ENCODE data around the gene SLBP.
A peak's percentile ranks its signal among the peaks of the same experiment; 100 is the strongest.

The SLBP gene

DNA sequence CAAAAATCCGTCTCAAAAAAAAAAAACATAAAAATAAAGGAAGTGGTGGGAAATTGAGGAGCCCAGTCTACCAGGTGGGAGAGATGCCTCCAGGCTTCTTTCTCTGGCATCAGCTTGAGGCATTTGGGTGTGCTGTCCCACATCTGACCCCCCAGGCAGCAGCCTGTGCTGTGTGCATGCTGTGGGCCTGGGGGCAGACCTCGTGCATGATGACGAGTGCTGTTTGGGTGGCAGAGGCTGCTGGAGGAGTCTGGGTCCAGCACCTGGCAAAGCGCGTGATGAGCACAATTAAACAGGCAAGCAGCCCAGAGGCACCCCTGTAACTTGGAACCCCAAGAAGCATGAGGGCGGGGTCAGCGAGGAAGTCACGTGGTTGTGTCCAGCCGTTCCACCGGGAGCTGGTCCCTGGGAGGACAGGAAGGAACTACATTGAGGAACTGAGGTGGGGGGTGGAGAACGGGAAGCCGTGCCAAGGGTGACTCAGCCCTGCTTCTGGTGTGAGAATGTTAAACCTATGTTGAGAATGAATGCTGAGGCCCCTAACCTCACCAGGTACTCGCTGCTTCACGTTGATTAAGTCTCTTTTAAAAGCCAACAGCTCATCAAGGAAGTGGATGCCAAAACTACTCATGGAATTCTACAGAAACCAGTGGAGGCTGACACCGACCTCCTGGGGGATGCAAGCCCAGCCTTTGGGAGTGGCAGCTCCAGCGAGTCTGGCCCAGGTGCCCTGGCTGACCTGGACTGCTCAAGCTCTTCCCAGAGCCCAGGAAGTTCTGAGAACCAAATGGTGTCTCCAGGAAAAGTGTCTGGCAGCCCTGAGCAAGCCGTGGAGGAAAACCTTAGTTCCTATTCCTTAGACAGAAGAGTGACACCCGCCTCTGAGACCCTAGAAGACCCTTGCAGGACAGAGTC is 15.3 kb upstream of the SLBP start:
- no peak for DNase-seq (ENCODE audit: low read depth in 3 of 3)

- peak; percentile 78 to 86 (median 84) for DNase-seq (ENCODE audit: low read depth in 3 of 3)
Measured at GRCh38 chr4:1726146-1726934, 14.2 kb upstream of the SLBP start.

GRCh38 chr4:1725521-1725920 is 13.4 kb upstream of the SLBP start:
- no peak for DNase-seq (ENCODE audit: low read depth in 3 of 3)

- DNase-seq (ENCODE audit: low read depth in 3 of 3), result peak in 2 of 3 experiments; percentile 47 to 61
Measured at GRCh38 chr4:1723131-1723801, 11.1 kb upstream of the SLBP start.

GRCh38 chr4:1722551-1723118 is 10.5 kb upstream of the SLBP start:
- peak in 1 of 3 experiments; percentile 37 for DNase-seq (ENCODE audit: low read depth in 3 of 3)

DNA sequence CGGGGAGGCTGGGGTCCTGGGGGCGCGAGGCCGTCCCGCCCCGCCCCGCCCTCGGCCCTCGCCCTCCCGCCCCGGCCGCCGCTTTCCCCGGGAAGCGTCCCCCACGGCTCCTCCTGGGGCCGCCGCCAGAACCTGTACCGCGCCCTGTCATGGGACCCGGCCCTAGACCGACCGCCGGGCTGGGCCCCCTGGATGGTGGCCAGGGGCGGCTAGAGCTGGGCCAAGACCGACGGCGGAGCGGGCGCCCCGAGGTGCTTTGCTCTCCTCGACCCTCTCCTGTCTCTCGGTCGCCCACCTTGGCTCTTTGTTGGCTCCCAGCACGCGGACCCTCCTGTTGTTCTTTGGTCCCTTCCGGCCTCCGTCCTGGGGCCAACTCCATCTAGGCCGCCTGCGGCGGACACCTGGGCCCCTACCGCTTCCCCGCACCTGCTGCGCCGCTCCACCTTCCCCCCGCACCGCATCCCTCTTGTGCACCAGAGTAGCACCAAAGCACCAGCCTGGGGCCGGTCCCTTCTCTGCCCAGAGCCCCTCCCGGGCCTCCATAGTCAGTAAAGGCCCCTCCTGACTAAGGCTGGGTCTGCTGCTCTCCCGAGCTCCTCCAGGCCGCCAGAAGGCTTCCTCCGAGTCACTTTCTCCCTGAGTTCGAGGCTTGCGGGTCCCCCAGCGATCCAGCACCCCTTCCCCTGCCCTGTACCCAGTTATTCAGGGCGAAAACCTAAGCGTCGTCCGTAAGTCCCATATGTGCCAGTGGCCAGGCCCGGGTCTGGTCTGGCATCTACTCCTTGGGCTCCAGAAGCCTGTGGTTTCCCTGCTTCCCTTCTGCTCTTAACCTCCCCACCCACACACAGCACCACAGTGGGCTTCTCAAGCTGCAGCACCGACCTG is 9.8 kb upstream of the SLBP start:
- peak in 1 of 3 experiments; percentile 45 for DNase-seq (ENCODE audit: low read depth in 3 of 3)

DNA sequence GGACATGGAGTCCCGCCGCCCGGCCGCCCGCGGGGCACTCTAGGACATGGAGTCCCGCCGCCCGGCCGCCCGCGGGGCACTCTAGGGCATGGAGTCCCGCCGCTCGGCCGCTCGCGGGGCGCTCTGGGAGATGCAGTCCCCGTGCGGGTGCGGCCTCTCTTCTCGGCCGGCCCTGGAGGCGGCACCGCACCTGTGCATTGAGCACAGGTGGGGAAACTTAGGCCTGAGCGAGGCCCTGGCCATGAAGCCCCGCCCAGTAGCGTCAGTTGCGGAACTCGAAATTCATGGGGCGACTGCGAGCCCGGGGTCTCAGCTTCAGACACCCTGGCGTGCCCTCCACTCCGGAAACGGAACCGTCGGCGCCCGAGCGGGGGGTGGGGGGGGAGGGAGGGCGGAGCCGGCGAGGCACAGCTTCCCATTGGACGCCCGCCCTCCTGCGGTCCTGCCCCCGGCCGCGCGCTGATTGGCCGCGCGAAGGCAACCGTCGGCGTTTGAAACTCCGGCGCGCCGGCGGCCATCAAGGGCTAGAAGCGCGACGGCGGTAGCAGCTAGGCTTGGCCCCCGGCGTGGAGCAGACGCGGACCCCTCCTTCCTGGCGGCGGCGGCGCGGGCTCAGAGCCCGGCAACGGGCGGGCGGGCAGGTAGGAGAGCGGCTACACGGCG is 9.0 kb upstream of the SLBP start, which contains the start of the genes TACC3 and TMEM129:
Gene TACC3, plus strand, starts transcription at position 519 of the 663 bp plus-strand sequence. CDS start 1,901 bp downstream, outside the sequence.
Gene TMEM129, minus strand, starts transcription at position 321 of the 663 bp plus-strand sequence. CDS start 486 bp downstream, outside the sequence.
- peak; percentile 85 to 95 (median 86) for DNase-seq (ENCODE audit: low read depth in 3 of 3)

DNA sequence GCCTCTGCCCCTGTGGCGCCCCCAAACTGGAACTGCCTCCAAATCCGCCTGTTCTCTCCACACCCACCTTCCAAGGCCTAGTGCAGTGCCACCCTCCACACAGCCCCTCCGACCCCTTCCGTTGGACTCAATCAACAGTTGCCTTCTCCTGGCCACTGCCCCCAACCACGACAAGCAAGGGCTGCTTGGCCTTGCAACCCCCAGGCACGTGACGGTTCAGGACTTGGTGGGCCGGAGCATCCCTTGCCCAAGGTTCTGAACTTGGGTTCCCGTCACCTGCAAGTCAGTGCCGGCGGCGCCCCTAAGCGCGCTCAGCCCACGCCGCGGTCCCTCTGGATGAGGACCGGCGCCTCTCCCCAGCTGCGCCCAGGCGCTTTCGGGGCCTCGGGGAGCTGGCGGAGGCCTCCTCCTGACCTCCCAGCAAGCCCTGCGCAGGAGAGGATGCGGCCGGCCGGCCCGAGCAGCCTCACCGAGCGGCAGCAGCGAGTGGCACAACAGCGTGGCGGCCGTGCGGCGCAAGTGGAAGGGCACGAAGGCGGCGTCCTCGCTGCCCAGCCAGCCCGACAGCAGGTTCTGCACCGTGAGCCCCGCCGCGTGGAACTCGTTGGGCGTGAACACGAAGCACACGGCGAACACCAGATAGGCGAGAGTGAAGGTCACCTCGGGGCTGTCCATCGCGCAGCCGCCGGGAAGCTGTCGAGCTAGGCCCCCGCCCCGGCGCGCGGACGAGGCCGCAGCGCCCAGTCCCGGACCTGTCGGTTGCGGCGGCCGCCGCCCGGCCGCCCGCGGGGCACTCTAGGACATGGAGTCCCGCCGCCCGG is 8.3 kb upstream of the SLBP start:
- DNase-seq (ENCODE audit: low read depth in 3 of 3), result peak in 1 of 3 experiments; percentile 43

GRCh38 chr4:1718095-1718850 is 6.2 kb upstream of the SLBP start:
- no peak for DNase-seq (ENCODE audit: low read depth in 3 of 3)

DNA sequence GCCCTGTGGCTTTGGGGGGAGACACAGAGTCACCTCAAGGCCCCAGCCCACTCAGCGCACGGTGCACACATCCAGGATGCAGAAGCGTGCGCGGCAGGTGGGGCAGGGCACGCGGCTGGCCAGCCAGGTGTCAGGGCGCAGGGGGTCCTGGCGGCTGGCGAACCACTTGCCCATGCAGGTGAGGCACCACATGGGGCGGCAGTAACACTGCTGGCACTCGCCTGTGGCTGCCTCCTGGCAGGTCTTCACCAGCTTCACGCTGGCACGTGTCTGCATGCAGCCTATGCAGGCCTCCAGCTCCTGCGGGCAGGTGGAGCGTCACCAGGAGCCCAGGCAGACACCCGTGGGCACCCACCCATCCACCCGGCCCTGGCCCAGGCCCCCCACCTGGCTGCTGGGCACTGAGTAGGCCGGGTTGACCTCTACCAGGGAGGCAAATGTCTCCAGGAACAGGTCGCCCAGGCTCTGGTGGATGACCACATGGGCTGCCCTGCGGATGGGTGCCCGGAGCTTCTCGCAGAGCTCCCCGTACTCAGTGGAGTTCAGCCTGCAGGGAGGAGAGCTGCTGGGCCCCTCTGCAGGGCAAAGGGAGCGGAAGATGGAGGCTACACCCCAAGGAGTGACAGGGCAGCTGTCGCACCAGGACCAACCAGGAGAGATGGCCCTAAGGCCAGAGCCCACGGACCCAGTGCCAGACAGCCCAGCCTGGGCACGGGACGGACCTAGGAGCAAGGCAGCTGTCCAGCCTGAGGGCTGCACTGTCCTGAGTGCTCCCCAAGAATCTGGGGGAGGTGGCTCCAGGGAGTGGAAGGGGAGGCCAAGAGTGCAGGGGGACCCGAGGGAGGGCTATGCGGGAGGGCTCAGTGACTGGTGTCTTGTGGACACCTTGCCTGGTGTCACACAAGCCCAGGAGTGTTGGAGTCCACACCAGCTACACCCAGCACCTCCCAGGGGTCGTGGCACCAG is 5.3 kb upstream of the SLBP start:
- no peak for DNase-seq (ENCODE audit: low read depth in 3 of 3)

DNA sequence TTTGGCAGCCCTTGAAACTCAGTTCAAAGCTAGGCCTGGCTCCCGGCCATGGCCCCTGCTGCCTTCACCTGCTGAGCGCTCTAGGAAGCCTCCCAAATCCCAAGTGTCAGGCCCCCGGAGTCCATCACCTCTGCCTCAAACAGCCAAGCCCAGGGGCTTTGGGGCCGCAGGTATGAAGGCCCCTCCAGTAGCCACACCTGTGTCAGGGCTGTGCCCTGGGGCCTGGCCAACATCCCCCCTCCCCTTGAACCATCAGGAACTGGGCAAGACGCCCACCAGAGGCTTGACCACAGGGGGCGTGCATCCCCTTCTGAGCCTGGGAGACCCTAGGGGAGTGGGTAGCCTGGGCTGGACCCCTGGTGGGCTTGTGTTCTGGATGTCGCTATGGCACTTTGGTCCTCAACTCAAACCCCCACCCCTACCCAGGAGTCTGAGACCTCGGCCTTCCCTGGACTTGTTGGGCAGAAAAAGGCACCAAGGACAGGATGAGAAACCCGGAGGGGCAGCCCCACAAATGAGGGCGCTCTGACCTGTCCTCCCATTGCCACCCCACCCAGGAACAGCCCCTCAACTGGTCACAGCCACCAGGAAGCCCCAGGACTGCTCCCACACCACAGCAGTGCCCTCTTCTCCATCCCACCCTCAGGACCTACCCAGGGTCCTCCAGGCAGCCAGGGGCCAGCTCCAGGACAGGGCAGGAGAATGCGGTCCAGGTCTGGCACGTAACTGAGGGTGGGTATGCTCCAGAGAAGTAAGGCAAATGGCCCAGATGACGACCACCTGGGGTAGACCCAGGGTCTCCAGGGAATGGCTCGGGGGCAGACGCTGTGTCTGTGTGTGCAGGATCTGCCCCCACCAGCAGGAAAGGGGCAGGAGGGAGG is 4.2 kb upstream of the SLBP start:
- no peak for DNase-seq (ENCODE audit: low read depth in 3 of 3)

DNA sequence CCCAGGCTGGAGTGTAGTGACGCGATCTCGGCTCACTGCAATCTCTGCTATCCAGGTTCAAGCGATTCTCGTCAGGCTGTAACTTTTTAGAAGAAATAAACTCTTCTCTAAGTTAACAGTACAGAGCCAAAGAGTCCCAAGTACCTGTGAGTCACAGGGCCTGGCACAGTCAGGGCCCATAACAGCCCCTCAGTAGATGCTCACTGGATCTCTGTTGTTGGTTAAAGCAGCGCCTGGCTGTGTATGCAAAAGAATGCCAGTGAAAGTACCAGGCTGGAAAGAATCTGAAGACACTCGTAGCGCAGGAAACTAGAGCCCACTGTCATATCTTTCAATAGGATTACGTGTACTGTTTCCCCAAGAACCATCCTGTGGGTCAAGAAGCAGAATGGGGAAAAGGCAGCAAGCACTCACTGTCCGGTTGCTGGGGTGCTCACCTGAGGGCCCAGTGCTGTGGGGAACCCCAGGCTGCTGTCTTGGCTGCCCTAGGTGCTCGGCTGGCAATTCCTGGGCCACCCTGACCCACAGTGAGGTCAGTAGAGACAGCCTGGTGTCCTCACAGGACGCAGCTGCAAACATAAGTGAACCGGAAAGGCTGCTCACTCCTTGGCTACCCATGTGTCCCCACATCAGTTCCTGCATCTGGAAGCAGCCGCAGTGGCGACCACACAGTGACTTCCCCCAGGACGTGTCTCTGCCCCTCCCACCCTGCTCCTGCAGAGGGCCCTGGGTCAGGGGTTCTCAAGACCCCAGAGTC is 3.1 kb upstream of the SLBP start:
- no peak for DNase-seq (ENCODE audit: low read depth in 3 of 3)

DNA sequence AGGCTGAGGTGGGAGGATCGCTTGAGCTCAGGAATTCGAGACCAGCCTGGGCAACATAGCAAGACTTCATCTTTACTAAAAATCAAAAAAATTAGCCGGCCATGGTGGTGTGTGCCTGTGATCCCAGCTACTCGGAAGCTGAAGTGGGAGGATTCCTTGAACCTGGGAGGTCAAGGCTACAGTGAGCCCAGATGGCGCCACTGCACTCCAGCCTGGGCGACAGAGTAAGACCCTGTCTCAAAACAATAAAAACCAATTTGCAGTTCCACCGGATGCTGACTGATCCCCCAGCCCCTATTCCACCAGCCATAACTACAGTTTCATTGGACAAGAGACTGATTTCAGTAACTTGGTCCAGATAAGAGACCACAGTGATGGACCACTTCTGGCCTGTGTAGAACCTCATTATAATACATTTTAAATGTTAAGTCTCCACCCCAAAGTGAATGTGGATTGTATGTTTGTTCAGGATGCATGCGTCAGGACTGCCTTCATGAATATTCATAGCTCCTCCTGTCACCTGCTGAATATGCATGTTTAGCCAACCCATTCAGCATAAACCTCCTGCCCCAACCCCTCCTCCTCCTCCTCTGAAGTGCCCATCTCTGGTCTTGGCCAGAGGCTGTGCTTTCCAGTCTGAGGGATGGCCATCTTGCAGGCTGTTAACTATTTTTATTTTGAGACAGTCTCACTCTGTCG is 2.3 kb upstream of the SLBP start:
- DNase-seq (ENCODE audit: low read depth in 3 of 3), result no peak

- no peak for DNase-seq (ENCODE audit: low read depth in 3 of 3)
Measured at GRCh38 chr4:1713003-1713851, 1.1 kb upstream of the SLBP start.

Measured in stimulated activated CD4-positive, alpha-beta T cell treated with anti-CD3 and anti-CD28 coated beads, TNF-alpha, amount 100 ng/mL, for 24 hours (primary cell).